MM.1S (cell line): ENCODE measurements around the gene C19orf67.

ENCODE experiments used
- DNase-seq: peaks from one replicate; pipeline ENCODE4 v3.0.0-alpha.2; 2015
- H2AFZ ChIP-seq: fragments of 300-600 bp; sonication (generic); 2 replicates; pipeline ENCODE4 v1.6.0; 2016; ENCODE audit warnings: antibody characterized with exemption, low read length
- H3F3A ChIP-seq: fragments of 300-600 bp; sonication (generic); 2 replicates; pipeline ENCODE4 v1.6.1; 2016; ENCODE audit warnings: mild to moderate bottlenecking, antibody characterized with exemption, low read length, moderate library complexity, mixed read lengths; ENCODE audit not compliant: insufficient read depth
- H3K27ac ChIP-seq: fragments of 300-600 bp; sonication (generic); 2 replicates; pipeline ENCODE4 v1.5.1; 2016; ENCODE audit warnings: mild to moderate bottlenecking, low read length
- H3K27me3 ChIP-seq: fragments of 300-600 bp; sonication (generic); replicated peaks from 2 replicates; pipeline ENCODE4 v1.6.0; 2016; ENCODE audit warnings: low read length; ENCODE audit not compliant: insufficient read depth
- H3K36me3 ChIP-seq: fragments of 300-600 bp; sonication (generic); replicated peaks from 2 replicates; pipeline ENCODE4 v1.6.1; 2016; ENCODE audit warnings: mild to moderate bottlenecking, low read length, mixed read lengths; ENCODE audit not compliant: insufficient read depth
- H3K4me1 ChIP-seq: fragments of 300-600 bp; sonication (generic); 2 replicates; pipeline ENCODE4 v1.6.1; 2016; ENCODE audit warnings: low read length, mixed read lengths
- H3K4me2 ChIP-seq: fragments of 300-600 bp; sonication (generic); 2 replicates; pipeline ENCODE4 v1.6.0; 2016; ENCODE audit warnings: low read depth, low read length
- H3K4me3 ChIP-seq: fragments of 300-600 bp; sonication (generic); 2 replicates; pipeline ENCODE4 v1.5.1; 2016; ENCODE audit warnings: low read length, mixed read lengths
- H3K79me2 ChIP-seq: fragments of 300-600 bp; sonication (generic); 2 replicates; pipeline ENCODE4 v1.6.1; 2016; ENCODE audit warnings: mixed run types, low read length, mixed read lengths
- H3K9ac ChIP-seq: fragments of 300-600 bp; sonication (generic); 2 replicates; pipeline ENCODE4 v1.6.1; 2016; ENCODE audit warnings: low read length, mixed read lengths
- H3K9me2 ChIP-seq: fragments of 300-600 bp; sonication (generic); replicated peaks from 2 replicates; pipeline ENCODE4 v1.6.1; 2016; ENCODE audit warnings: mild to moderate bottlenecking, low read length, mixed read lengths; ENCODE audit not compliant: insufficient read depth
- H3K9me3 ChIP-seq: fragments of 300-600 bp; sonication (generic); replicated peaks from 2 replicates; pipeline ENCODE4 v1.6.1; 2016; ENCODE audit warnings: mild to moderate bottlenecking, low read length, mixed read lengths; ENCODE audit not compliant: insufficient read depth
- H4K20me1 ChIP-seq: fragments of 300-600 bp; sonication (generic); 2 replicates; pipeline ENCODE4 v1.6.1; 2016; ENCODE audit warnings: mild to moderate bottlenecking, low read length, moderate library complexity, mixed read lengths; ENCODE audit not compliant: insufficient read depth
- CTCF ChIP-seq: fragments of 300-600 bp; sonication (generic); IDR thresholded peaks from 2 replicates; pipeline ENCODE4 v1.5.1; 2016; ENCODE audit warnings: antibody characterized with exemption, low read length, mixed read lengths
- EZH2 ChIP-seq: fragments of 300-600 bp; sonication (generic); optimal IDR thresholded peaks from 2 replicates; pipeline ENCODE3; 2017; ENCODE audit warnings: low read depth, mild to moderate bottlenecking, antibody characterized with exemption, low read length, mixed read lengths
- EZH2phosphoT487 ChIP-seq: fragments of 300-600 bp; sonication (generic); IDR thresholded peaks from 2 replicates; pipeline ENCODE4 v1.6.1; 2018; ENCODE audit warnings: antibody characterized with exemption, low read length

The C19orf67 gene

GRCh38 chr19:14078411-14078810 lies 7.2 kb downstream of the C19orf67 start:
- no peak for TF ChIP-seq EZH2phosphoT487
- TF ChIP-seq EZH2 = no peak
- TF ChIP-seq CTCF = no peak
- no peaks in the 10 kb centered on the region for H3K27me3 ChIP-seq
- no peak overlapping the region for H3K27ac ChIP-seq
- no peaks in the 10 kb centered on the region for H3K36me3 ChIP-seq
- no peak for DNase-seq
- H3F3A ChIP-seq = peaks cover 12% of the 10 kb centered on the region
- H3K79me2 ChIP-seq = peaks cover 7% of the 10 kb centered on the region; the same call in 1 of the 2 replicates
- H3K4me1 ChIP-seq = peaks cover 9% of the 10 kb centered on the region
- no peak overlapping the region for H2AFZ ChIP-seq
- no peaks in the 10 kb centered on the region for H3K9me2 ChIP-seq
- H3K9ac ChIP-seq = no peak overlapping the region
- H3K4me2 ChIP-seq = no peak overlapping the region
- H4K20me1 ChIP-seq = no peaks in the 10 kb centered on the region
- H3K4me3 ChIP-seq = no peak overlapping the region
- H3K9me3 ChIP-seq = no peaks in the 10 kb centered on the region

- H3K9ac ChIP-seq = peak overlapping the region; percentile 53; the same call in 1 of the 2 replicates
- no peaks in the 10 kb centered on the region for H3K9me2 ChIP-seq
- H3K9me3 ChIP-seq = no peaks in the 10 kb centered on the region
- no peaks in the 10 kb centered on the region for H3K27me3 ChIP-seq
- peaks cover 3% of the 10 kb centered on the region for H3K4me1 ChIP-seq
- peak overlapping the region; percentile 86 for H2AFZ ChIP-seq
- TF ChIP-seq CTCF (no peak), EZH2 (no peak), EZH2phosphoT487 (no peak)
- no peak for DNase-seq
- H3F3A ChIP-seq = peaks cover 22% of the 10 kb centered on the region
- peak overlapping the region; percentile 86 for H3K4me3 ChIP-seq
- H4K20me1 ChIP-seq = no peaks in the 10 kb centered on the region
- no peaks in the 10 kb centered on the region for H3K36me3 ChIP-seq
- peak overlapping the region; percentile 97 for H3K4me2 ChIP-seq
- H3K27ac ChIP-seq = peak overlapping the region; percentile 42; the same call in 1 of the 2 replicates
- peaks cover 7% of the 10 kb centered on the region; the same call in 1 of the 2 replicates for H3K79me2 ChIP-seq
Measured at GRCh38 chr19:14073925-14074838, 11.4 kb downstream of the C19orf67 start.

- H3K27ac ChIP-seq = peak overlapping the region; percentile 69; the same call in 1 of the 2 replicates
Measured at GRCh38 chr19:14073261-14073924, 12.2 kb downstream of the C19orf67 start.

More at GRCh38 chr19:14073261-14073924, 12.2 kb downstream of the C19orf67 start:
- Histone ChIP-seq H3K36me3 (no peaks in the 10 kb centered on the region), H3F3A (peaks cover 22% of the 10 kb centered on the region), H3K4me1 (peaks cover 3% of the 10 kb centered on the region), H3K9ac (peak overlapping the region; percentile 79; the same call in 1 of the 2 replicates), H3K9me3 (no peaks in the 10 kb centered on the region), H3K4me2 (peak overlapping the region; percentile 100), H3K9me2 (no peaks in the 10 kb centered on the region), H4K20me1 (no peaks in the 10 kb centered on the region), H3K4me3 (peak overlapping the region; percentile 90), H2AFZ (peak overlapping the region; percentile 99), H3K79me2 (peaks cover 7% of the 10 kb centered on the region; the same call in 1 of the 2 replicates), H3K27me3 (no peaks in the 10 kb centered on the region)
- TF ChIP-seq EZH2 (no peak), CTCF (no peak), EZH2phosphoT487 (no peak)
- DNase-seq = peak; percentile 83
